ENCODE results near the gene GPX4. TPM values are rescaled to one million over a fixed set of nuclear protein-coding genes. Genes with fewer than 3 reads are reported as not detected.

The GPX4 gene
- total and polyA plus RNA-seq, 2 of the 13 experiments (the other 11 are each of a cell fraction or from before 2014, with no cell fraction given): 535 to 613 TPM

GRCh38 chr19:1102407-1103131, 1.2 kb upstream of the GPX4 start:
- CTCF ChIA-PET (ENCODE audit: low intra/inter-chr PET ratio, low total read pairs): no interaction called here
- Histone ChIP-seq H3K4me2 (ENCODE audit: low read depth, low read length) (peak overlapping the region; percentile 92), H3K36me3 (replicated peaks in 1 of 2; ENCODE audit: control insufficient read depth in 1 of 2, insufficient read depth in 2 of 2, low read length in 2 of 2) (peaks cover 6 to 20% of the 10 kb centered on the region in 2 experiments; a peak in 3 of 5 replicates), H3K4me1 (ENCODE audit: insufficient read depth, low read length) (peaks cover 87% of the 10 kb centered on the region), H3K27ac (ENCODE audit: extremely low read length, insufficient read depth, low read length) (peak overlapping the region; percentile 86), H3K9me3 (ENCODE audit: low read length) (no peaks in the 10 kb centered on the region), H3K9ac (ENCODE audit: insufficient read depth, low read depth, low read length) (peak overlapping the region; percentile 82), H2AFZ (ENCODE audit: low read length) (no peak overlapping the region), H3K27me3 (ENCODE audit: control insufficient read depth in 1 of 2, insufficient read depth in 2 of 2, low read length in 2 of 2) (no peaks in the 10 kb centered on the region), H4K20me1 (ENCODE audit: insufficient read depth, low read length) (peaks cover 15% of the 10 kb centered on the region; the same call in 1 of the 2 replicates), H3K79me2 (ENCODE audit: insufficient read depth, low read length) (peaks cover 11% of the 10 kb centered on the region), H3K4me3 (replicated peaks in 1 of 3; ENCODE audit: insufficient read depth in 1 of 3, low read depth in 2 of 3, low read length in 3 of 3) (peak overlapping the region; percentile 18 to 67 (median 30); a peak in 5 of 6 replicates)
- ATAC-seq (no peak), FAIRE-seq (peak; percentile 23), DNase-seq (ENCODE audit: low spot score) (peak; percentile 91)
- no TSS peak for BruUV-seq (replicated peaks)
- intact Hi-C loops (cut with micrococcal nuclease; ENCODE audit: unreplicated experiment): loop anchor here (10.0 kb wide), 1 partner anchor 48 kb away; no protein-coding TSS in a partner anchor
- 21% methylated on average over 17 of the region's 17 CpGs for WGBS (ENCODE audit: low lambda C conversion rate)
- POLR2A ChIA-PET: interaction anchor here (0.6 to 4.1 kb wide), 9 partner anchors 9 to 167 kb away, joined by 3 to 28 read pairs (median 7); partner anchors contain the start of genes ARHGAP45 and CIRBP
- in situ Hi-C loops (cut with HindIII; ENCODE audit: extremely low pct_ligation_motif_present, low pct_unique_long_range_greater_than_20kb): loop anchor here (5.0 kb wide), 1 partner anchor 35 kb away; the partner anchor contains the start of gene ARHGAP45
- TF ChIP-seq MYPOP (CRISPR knock-in tag; IDR thresholded peaks at IDR 0.05) (0 out of 2 replicates have a peak, but pooled peaks have one; percentile 10), EED (CRISPR knock-in tag; IDR thresholded peaks at IDR 0.05) (no peak), FOXJ3 (CRISPR knock-in tag; IDR thresholded peaks at IDR 0.05; ENCODE audit: borderline replicate concordance) (no peak), CHD4 (IDR thresholded peaks at IDR 0.05; ENCODE audit: borderline replicate concordance, low read length) (peak; percentile 80; the same call in 1 of the 2 replicates), ADNP (CRISPR knock-in tag; IDR thresholded peaks at IDR 0.05) (peak; percentile 34; the same call in 1 of the 2 replicates), PATZ1 (CRISPR knock-in tag; IDR thresholded peaks at IDR 0.05) (no peak), ZNF784 (CRISPR knock-in tag; IDR thresholded peaks at IDR 0.05; ENCODE audit: borderline replicate concordance) (no peak), SAFB2 (CRISPR knock-in tag; IDR thresholded peaks at IDR 0.05; ENCODE audit: borderline replicate concordance, low read depth) (no peak), PAXIP1 (CRISPR knock-in tag; conservative IDR thresholded peaks at IDR 0.05) (0 out of 2 replicates have a peak, but pooled peaks have one; percentile 19), MATR3 (CRISPR knock-in tag; IDR thresholded peaks at IDR 0.05) (no peak), ZNF251 (CRISPR knock-in tag; IDR thresholded peaks at IDR 0.05) (no peak), MTF2 (CRISPR knock-in tag; IDR thresholded peaks at IDR 0.05; ENCODE audit: borderline replicate concordance) (no peak)
